ENCODE data around the gene SAMD14.
A peak's percentile ranks its signal among the peaks of the same experiment; 100 is the strongest.

The SAMD14 gene

GRCh38 chr17:50129728-50130558 is at the start of gene SAMD14:
SAMD14 (minus strand) TSS chr17:50130160; CDS start chr17:50124959, 5,201 bp downstream.
- H3K27me3 Mint-ChIP-seq (ENCODE audit: low read depth) = peaks cover 36% of the 10 kb centered on the region

GRCh38 chr17:50177983-50178834 is 48.2 kb upstream of the SAMD14 start:
- no peak overlapping the region for H3K27ac Mint-ChIP-seq

More at GRCh38 chr17:50129728-50130558, at the start of gene SAMD14:
- Mint-ChIP-seq H3K27ac (peak within 1 kb of the TSS; percentile 66), H3K9me3 (no peaks in the 10 kb centered on the region), H3K4me3 (peak within 1 kb of the TSS; percentile 83), H3K4me1 (ENCODE audit: low read depth) (peaks cover 32% of the 10 kb centered on the region), H3K36me3 (ENCODE audit: low read depth) (peaks cover 21% of the 10 kb centered on the region)

GRCh38 chr17:50177476-50177875 is 47.5 kb upstream of the SAMD14 start:
- peaks cover 13% of the 10 kb centered on the region for H3K4me1 Mint-ChIP-seq (ENCODE audit: low read depth)

More at GRCh38 chr17:50177983-50178834, 48.2 kb upstream of the SAMD14 start:
- Mint-ChIP-seq H3K4me1 (ENCODE audit: low read depth) (peaks cover 17% of the 10 kb centered on the region), H3K27me3 (ENCODE audit: low read depth) (peaks cover 8% of the 10 kb centered on the region), H3K9me3 (no peaks in the 10 kb centered on the region), H3K4me3 (peak overlapping the region; percentile 6), H3K36me3 (ENCODE audit: low read depth) (no peaks in the 10 kb centered on the region)

DNA sequence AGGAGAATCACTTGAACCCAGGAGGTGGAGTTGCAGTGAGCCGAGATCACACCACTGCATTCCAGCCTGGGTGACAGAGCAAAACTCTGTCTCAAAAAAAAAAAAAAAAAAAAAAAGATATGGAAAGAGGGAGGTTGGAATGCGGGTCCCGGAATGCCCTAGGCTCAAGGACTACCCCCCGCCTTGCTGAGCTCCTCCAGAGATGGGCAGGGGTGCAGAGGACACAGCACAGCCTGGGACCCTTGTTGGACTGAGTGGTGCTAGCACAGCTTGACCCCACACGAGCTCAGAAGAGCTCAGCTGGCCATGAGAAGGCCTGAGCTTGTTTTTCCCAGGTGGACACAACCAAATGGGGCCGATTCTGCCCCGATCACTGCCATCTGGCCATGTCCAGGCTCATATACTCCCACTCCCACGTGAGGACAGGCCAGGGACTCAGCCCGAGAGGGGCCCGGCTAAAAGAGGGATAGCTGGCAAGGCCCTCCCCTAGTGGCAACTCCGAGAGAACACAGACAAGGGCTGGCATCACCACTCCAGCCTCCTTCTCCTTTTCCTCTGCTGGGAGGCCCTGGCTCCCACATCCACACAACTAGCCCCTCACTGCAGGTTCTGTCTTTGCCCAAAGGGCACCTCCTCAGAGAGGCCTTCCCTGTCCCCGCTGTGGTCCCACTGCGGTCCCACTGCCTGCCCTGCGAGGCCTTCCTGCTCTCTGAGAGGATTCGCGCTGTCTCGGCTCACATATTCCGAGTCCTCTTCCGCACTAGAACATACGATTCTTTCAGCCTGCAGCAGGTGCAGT is 46.8 kb upstream of the SAMD14 start:
- no peaks in the 10 kb centered on the region for H3K36me3 Mint-ChIP-seq (ENCODE audit: low read depth)
- H3K9me3 Mint-ChIP-seq = no peaks in the 10 kb centered on the region
- H3K27ac Mint-ChIP-seq = no peak overlapping the region
- peaks cover 10% of the 10 kb centered on the region for H3K4me1 Mint-ChIP-seq (ENCODE audit: low read depth)
- no peak overlapping the region for H3K4me3 Mint-ChIP-seq
- H3K27me3 Mint-ChIP-seq (ENCODE audit: low read depth) = peaks cover 7% of the 10 kb centered on the region

More at GRCh38 chr17:50177476-50177875, 47.5 kb upstream of the SAMD14 start:
- Mint-ChIP-seq H3K27me3 (ENCODE audit: low read depth) (peaks cover 8% of the 10 kb centered on the region), H3K27ac (no peak overlapping the region), H3K36me3 (ENCODE audit: low read depth) (no peaks in the 10 kb centered on the region), H3K9me3 (no peaks in the 10 kb centered on the region), H3K4me3 (no peak overlapping the region)

DNA sequence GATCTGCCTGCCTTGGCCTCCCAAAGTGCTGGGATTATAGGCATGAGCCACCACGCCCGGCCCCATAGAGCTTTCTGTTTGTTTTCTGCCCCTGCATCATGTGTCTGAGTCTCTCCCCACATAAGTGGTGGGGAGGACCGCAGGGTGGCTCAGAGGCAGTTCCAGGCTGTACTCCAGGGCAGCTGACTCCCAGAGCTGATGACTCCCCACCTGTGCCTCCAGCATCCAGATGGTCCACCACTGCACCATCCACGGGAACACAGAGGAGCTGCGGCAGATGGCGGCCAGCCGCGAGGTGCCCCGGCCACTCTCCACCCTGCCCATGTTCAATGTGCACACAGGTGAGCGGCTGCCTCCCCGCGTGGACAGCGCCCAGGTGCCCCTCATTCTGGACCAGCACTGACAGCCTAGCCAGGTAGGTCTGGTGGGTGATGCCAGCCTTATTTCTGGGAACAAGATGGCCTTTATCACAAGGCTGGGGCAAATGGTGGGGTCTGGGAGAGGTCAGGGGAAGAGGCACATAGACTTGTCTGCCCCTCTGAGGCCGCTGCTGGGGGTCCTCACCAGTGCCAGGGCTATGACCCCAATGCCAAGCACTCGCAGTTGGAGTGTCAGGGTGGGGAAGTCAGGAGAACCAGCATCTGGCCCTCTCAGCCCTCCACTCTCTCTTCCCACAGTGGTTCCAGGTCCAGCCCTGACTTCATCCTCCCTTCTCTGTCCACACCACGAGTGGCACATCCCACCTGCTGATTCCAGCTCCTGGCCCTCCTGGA is 45.3 kb upstream of the SAMD14 start:
- H3K27ac Mint-ChIP-seq = no peak overlapping the region
- no peak overlapping the region for H3K4me3 Mint-ChIP-seq
- H3K9me3 Mint-ChIP-seq = no peaks in the 10 kb centered on the region

GRCh38 chr17:50174444-50174843 is 44.5 kb upstream of the SAMD14 start:
- Mint-ChIP-seq H3K9me3 (no peaks in the 10 kb centered on the region), H3K4me1 (ENCODE audit: low read depth) (peaks cover 11% of the 10 kb centered on the region), H3K27ac (no peak overlapping the region)

More for the DNA sequence above, 45.3 kb upstream of the SAMD14 start:
- no peaks in the 10 kb centered on the region for H3K36me3 Mint-ChIP-seq (ENCODE audit: low read depth)
- peaks cover 11% of the 10 kb centered on the region for H3K4me1 Mint-ChIP-seq (ENCODE audit: low read depth)
- H3K27me3 Mint-ChIP-seq (ENCODE audit: low read depth) = peaks cover 4% of the 10 kb centered on the region

DNA sequence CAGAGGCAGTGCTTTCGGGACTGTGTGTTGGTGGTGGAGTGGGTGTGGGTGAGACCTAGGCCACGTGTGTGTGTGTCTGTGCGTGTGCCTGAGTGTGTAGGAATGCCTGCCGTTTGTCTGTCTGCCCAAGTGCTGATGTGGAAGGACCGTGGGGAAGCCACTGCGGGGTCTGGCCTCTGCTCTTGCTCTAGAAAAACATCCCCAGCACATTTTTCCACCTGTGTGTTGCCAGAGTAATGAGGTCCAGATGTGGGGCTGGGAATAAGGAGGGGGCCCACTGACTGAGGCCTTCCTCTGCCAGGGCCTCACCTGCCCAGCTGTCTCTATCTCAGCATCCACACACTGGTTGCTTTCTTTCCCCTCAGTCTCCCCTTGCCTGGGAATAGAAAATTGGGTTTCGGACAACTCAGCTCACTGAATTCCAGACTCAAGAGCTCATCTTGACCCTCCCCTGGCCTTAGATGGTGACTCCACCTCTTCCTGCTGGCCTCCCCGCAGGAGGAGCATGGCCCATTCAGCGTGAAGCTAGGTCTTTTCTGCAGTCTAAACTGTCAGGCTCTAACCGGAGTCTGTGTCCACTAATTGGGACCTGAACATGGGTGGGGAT is 43.5 kb upstream of the SAMD14 start:
- Mint-ChIP-seq H3K36me3 (ENCODE audit: low read depth) (no peaks in the 10 kb centered on the region), H3K27ac (no peak overlapping the region), H3K9me3 (no peaks in the 10 kb centered on the region), H3K4me3 (no peak overlapping the region), H3K4me1 (ENCODE audit: low read depth) (peaks cover 18% of the 10 kb centered on the region), H3K27me3 (ENCODE audit: low read depth) (peaks cover 11% of the 10 kb centered on the region)

More at GRCh38 chr17:50174444-50174843, 44.5 kb upstream of the SAMD14 start:
- Mint-ChIP-seq H3K27me3 (ENCODE audit: low read depth) (peaks cover 5% of the 10 kb centered on the region), H3K4me3 (no peak overlapping the region), H3K36me3 (ENCODE audit: low read depth) (no peaks in the 10 kb centered on the region)

GRCh38 chr17:50172936-50173334 is 43.0 kb upstream of the SAMD14 start:
- Mint-ChIP-seq H3K27ac (no peak overlapping the region), H3K27me3 (ENCODE audit: low read depth) (peaks cover 8% of the 10 kb centered on the region), H3K4me1 (ENCODE audit: low read depth) (peaks cover 13% of the 10 kb centered on the region), H3K36me3 (ENCODE audit: low read depth) (no peaks in the 10 kb centered on the region), H3K9me3 (no peaks in the 10 kb centered on the region), H3K4me3 (no peak overlapping the region)

DNA sequence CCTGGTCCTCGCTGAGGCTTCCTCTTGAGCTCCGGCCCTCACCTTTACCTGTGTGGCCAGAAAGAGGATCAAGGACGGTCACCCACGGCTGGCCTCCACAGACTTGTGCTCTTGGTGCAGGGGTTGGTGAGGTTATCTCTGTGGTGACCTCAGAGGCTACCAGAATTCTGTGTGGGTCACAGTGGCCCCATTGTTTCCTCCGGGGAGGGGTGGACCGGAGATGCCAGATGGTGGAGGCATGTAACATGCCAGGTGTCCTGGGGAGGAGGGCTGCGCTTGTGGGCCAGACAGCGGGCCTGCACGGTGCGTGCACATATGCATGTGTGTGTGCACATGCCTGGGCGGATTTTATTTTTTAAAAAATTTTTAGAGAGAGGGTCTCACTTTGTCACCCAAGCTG is 42.2 kb upstream of the SAMD14 start:
- H3K36me3 Mint-ChIP-seq (ENCODE audit: low read depth) = no peaks in the 10 kb centered on the region
- H3K4me1 Mint-ChIP-seq (ENCODE audit: low read depth) = peaks cover 13% of the 10 kb centered on the region
- H3K27me3 Mint-ChIP-seq (ENCODE audit: low read depth) = peaks cover 8% of the 10 kb centered on the region
- no peak overlapping the region for H3K27ac Mint-ChIP-seq
- H3K4me3 Mint-ChIP-seq = no peak overlapping the region
- no peaks in the 10 kb centered on the region for H3K9me3 Mint-ChIP-seq

GRCh38 chr17:50171371-50172071 is 41.6 kb upstream of the SAMD14 start:
- H3K4me3 Mint-ChIP-seq = no peak overlapping the region
- H3K4me1 Mint-ChIP-seq (ENCODE audit: low read depth) = peaks cover 13% of the 10 kb centered on the region
- H3K27me3 Mint-ChIP-seq (ENCODE audit: low read depth) = peaks cover 8% of the 10 kb centered on the region
- H3K9me3 Mint-ChIP-seq = no peaks in the 10 kb centered on the region
- no peaks in the 10 kb centered on the region for H3K36me3 Mint-ChIP-seq (ENCODE audit: low read depth)
- H3K27ac Mint-ChIP-seq = peak overlapping the region; percentile 43

- peaks cover 13% of the 10 kb centered on the region for H3K4me1 Mint-ChIP-seq (ENCODE audit: low read depth)
- peaks cover 8% of the 10 kb centered on the region for H3K27me3 Mint-ChIP-seq (ENCODE audit: low read depth)
- no peak overlapping the region for H3K4me3 Mint-ChIP-seq
- H3K27ac Mint-ChIP-seq = peak overlapping the region; percentile 43
- no peaks in the 10 kb centered on the region for H3K36me3 Mint-ChIP-seq (ENCODE audit: low read depth)
- H3K9me3 Mint-ChIP-seq = no peaks in the 10 kb centered on the region
These were observed 40.9 kb upstream of the SAMD14 start for GRCh38 chr17:50170662-50171370.

GRCh38 chr17:50169881-50170459 is 40.0 kb upstream of the SAMD14 start:
- peaks cover 8% of the 10 kb centered on the region for H3K27me3 Mint-ChIP-seq (ENCODE audit: low read depth)
- no peaks in the 10 kb centered on the region for H3K36me3 Mint-ChIP-seq (ENCODE audit: low read depth)
- no peaks in the 10 kb centered on the region for H3K9me3 Mint-ChIP-seq
- H3K4me1 Mint-ChIP-seq (ENCODE audit: low read depth) = peaks cover 13% of the 10 kb centered on the region
- H3K27ac Mint-ChIP-seq = no peak overlapping the region
- H3K4me3 Mint-ChIP-seq = no peak overlapping the region
